Right renal pelvis (tissue), 4 donors: Measurements from ENCODE around the gene PRDM5. TPM values are rescaled to one million over a fixed set of nuclear protein-coding genes. Genes with fewer than 3 reads are reported as not detected.
A peak's percentile ranks its signal among the peaks of the same experiment; 100 is the strongest.

Source experiments
- DNase-seq, 4 donors: peaks; one replicate each; pipeline ENCODE4 v3.0.0-alpha.2; 2013; ENCODE audit warnings: low read depth in 4 of 4, low spot score in 3 of 4, missing footprints in 1 of 4
- polyA plus RNA-seq, 4 donors: library from polyadenylated mRNA; unstranded; fragments of 120-200 nt; gene quantifications; one replicate each; pipeline ENCODE4 v1.2.1, GENCODE V29; 2013; ENCODE audit not compliant: insufficient read length in 4 of 4

Gene PRDM5
- polyA plus RNA-seq, 4 donors: 14.2 to 17.9 (median 16.2) TPM

DNA sequence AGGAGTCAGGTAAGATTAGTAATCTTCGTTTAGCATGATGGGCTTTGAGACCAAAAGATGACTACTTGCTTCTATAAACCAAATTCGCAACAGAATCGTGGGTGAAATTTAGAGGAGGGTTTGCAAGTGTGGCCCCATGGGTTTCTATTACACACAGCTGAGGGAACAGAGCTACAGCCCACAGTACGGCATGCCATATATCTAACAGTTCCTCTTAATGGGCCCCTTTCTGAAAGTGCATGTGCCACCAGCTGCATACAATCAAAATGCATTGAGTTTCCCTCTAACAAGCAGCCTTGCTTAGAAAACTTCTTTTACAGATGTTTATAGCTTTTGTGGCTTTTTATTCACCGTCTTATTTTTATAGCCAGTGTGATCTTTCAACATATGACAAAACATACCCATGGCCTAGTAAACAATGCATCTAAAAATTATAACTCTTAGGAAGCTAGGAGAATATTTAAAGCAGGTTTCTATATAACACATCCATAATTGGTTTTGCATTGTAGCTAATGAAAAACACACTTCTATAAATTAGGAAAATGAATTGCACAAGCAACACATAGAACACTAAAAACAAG, 202.1 kb downstream of the PRDM5 start:
- no peak for DNase-seq

DNA sequence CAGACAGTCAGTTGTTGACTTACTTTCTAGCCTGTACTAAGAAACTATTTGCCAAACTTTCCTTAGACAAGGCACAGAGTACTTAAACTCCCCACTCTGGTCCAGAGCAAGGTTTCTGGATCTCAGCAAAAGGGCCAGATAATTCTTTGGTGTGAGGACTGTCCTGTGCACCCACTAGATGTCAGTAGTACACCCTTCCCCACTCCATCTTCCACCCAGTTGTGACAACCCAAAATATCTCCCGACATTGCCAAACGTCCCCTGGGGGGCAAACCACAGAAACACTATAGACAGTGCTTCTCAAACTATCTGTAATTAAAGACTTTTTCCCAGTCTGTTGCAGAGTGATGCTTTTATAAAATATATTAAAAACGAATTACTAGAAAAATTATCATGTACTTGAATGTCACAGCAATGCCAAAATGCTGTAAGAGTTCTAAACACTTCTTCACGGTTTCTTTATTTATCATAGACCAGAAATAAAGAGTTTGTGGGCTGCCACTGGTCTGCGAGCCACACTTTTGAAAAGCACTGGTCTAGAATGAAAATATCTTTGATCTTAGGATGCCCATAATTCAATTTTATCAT, 203.5 kb downstream of the PRDM5 start:
- DNase-seq: peak in 1 of 4 donors; percentile 18

DNA sequence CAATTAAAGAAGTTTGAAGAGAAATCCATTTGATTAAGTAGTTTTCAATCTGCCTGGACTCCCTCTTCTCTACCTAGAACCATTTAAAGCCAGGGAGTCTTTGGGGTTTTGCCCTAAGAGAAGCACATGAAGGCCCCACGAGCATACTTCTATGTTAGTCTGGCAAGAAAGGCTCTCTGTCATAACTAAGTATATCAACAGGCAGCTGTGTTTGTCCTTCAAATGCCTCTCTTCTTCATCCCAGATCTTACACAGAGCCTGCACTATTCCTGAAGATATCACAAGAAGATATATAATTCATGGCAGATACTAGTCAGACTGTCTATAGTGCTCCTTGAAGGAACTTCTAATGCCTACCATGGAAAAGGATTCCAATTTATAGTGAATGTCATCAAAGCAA, 206.2 kb downstream of the PRDM5 start:
- no peak for DNase-seq

DNA sequence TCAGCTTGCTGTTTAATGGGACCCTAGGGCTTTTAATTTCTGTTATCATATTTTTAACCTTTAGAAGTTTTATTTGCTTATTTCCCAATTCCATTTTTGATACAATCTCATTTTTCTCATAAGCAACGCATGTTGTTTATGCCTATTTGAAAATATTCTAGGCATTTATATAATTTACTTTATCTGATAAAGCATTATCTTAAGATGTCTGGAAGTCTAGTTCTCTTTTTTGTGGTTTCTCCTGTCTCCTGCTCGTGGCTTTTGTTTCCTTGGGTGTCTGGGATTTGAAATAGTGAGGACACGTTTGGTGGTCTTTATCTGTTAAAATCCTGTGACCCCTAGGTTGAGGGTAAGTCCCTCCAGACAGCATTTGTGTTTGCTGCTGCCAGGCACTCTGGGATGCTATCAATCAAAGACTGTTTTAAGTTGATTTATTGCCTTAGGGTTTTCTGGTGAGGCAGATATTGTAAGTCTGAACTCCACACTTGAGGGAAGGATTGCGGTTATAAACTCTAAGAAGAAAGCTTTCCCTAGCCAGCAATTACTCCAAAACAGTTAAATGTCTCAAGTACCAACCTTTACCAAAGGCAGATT, 208.0 kb downstream of the PRDM5 start:
- no peak for DNase-seq

DNA sequence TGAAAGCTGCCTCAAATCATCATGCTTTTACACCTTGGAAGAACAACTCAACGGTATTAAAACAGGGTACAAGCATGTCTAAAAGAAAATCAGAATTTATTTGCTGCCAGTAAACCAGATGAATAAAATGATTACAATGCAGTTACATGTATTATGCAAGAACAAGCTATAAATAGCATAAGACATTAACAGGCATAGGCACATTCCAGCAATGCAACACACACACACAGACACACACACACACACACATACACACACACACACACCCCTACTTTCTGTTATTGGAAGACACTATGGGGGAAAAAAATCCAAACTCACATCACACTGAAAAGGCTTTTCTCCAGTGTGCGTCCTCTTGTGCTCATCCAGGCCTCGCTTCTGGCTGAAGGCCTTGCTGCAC, 212.5 kb downstream of the PRDM5 start:
- no peak for DNase-seq

DNA sequence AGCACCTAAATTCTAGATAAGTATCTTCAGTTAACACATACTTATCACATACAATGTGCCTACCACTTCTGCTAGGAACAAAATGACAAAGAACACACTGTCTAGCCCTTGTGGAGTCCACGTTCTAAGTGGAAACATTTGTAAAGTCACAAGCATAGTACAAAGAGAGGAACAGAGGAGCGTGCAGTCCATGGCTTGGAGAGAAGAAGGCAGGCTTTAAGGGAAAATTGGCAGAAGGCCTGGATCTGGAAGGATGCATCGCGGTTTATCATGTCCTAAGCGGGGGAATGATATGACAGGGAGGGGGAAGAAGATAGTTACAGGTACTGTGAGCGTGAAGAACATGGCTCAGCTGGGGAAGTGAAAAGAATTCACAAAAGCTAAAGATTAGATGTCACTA, 218.0 kb downstream of the PRDM5 start:
- no peak for DNase-seq

DNA sequence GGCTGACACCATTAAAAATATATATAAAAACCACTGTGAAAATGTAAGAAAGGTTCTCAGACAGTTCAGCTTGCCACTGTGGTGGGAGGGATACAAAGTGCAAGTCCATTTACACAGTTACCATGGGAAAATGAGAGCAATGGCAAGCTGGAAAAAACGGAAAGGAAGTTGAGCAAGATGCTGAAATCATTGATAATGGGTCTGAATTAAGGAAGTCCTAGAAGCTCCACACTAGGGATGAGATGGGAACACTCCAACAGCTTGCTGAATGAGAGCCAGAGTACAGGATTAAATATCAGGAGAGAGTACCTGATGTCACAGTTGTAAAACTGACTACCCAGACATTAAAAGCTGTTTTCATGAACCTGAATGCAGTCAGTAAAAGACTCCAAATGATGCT, 218.6 kb downstream of the PRDM5 start:
- no peak for DNase-seq

DNA sequence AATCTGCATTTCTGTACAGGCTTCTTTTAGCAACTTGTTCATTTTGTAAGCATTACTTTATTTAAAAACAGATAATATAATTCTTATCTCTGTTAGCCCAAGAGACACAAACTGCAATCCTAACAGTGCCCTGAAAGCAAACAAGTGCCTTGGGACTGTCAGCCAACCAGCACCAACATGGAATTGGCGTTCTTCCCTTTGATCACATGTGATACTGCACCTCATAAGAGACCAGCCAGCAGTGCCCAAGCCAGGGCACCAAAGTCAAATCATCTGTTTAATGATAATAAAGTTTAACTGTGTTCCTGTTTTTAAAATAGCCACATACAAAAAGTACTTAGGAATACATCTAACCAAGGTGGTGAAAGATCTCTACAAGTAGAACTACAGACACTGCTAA, 223.2 kb downstream of the PRDM5 start:
- DNase-seq: no peak

DNA sequence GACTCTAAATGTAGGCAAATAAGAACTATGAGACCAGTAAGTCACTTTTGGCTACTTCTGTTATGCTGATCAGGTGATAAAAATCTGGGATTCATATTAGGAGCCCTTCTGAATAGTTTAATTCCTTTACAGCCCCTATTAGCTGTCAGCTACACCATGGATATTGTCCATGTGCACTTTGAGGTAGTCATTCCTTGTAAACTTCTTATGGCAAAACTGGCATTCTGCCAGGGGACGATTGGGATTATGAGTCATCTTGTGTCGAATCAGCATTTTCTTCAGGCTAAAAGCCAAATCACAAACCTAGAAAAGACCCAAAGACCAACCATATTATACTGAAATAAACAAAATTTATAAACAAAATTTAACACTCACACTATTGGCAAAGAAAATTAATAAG, 227.6 kb downstream of the PRDM5 start:
- no peak for DNase-seq

DNA sequence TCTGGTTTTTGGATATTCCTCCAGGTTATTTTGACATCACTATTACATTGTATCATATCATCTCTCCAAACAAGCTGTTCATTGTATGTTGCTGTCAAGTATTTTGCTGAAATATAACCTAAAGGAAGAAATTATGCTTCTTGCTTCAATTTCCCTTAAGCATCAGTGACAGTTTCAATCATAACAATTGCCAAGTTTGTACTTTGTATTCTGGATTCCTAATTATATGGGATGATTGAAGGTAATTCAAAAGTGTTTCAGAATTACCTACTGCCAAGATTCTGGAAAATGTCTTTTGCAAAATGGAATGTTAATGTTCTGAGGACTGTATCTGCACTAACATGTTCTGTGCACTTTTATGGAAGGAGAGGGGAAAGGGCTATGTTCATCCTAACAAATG, 228.7 kb downstream of the PRDM5 start:
- no peak for DNase-seq

DNA sequence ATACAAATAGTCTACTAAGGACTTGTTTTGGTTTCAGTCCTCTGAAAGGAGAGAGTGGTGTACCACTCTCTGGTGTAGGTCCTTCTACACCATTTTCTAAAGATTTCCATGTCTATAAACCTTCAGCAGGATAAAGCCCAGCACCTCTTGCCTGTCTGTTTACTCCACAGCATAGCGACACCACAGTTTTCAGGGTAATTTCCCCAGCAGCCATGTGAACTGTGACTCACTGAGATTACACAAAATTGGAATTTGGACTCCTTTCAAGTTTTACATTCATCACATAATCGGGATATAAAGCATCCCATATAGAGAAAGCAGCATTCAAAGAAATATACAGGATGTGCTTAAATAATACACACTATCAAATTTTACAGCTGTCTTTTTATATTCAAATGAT, 229.6 kb downstream of the PRDM5 start:
- no peak for DNase-seq

DNA sequence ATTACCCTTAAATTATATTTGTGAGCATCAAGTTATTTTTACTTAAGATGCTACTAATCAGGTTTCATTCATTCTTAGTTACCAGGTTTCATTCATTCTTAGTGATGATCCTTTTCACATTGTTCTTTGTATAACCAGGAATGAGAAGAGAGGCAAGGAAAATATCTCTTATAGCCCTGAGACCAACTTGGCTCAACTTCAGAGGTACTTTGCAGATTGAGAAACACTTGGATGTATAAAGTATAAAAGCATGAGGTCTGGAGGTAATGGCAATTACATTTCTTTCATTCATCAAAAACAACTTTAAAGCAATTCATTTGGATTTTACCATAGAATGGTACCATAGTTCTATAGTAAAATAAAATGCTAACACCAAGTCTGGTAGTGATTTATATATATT, 231.0 kb downstream of the PRDM5 start:
- no peak for DNase-seq

DNA sequence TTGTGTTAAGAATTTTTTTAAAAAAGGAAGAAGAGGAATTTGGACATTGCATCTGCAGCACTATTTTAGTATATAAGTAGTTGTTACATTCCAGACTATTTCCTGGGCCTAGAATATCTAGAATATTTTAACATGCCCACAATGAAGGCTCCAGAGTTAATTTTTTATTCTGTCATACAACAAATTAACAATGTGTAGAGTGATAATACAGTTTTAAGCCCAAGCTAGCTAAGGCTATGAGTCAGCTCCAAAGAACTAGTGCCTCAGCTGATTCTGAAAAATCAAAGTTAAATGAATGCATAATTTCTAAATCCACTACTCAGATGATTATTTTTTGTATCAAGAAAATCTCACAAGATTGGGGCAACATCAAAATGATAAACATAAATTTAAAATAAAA, 231.4 kb downstream of the PRDM5 start:
- no peak for DNase-seq

DNA sequence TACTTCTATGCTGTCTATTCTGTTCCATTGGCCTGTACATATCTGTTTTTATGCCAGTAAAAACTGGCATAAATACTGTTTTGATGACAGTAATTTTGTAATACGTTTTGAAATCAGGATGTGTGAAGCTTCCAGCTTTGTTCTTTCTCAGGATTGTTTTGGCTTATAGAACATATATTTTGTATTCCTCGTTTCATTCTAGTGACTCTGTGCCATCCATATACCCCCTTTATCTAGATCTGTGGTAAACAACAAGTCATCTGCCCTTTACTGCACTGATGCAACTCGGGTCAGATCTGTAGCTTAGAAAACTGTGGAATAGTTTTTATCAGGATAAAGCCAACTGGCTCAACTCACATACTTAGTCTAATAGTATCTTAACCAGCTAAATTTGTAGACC, 233.7 kb downstream of the PRDM5 start:
- no peak for DNase-seq

DNA sequence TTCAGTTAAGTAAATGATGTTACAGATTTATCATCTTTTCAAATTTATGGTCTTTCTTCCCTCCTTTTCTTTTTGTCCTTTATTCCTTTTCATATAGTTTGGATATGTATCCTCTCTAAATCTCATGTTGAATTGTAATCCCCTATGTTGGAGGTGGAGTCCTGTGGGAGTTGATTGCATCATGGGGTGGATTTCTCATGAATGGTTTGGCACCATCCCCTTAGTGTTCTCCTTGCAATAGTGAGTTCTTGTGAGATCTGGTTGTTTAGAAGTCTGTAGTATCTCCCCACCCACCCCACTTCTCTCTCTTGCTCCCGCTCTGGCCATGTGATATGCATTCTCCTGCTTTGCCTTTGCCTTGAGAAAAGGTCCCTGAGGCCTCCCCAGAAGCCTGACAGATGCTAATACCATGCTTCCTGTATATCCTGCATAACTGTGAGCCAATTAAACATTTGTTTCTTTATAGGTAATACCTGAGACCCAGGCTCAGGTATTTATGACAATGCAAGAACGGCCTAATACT, 236.7 kb downstream of the PRDM5 start:
- DNase-seq: no peak

DNA sequence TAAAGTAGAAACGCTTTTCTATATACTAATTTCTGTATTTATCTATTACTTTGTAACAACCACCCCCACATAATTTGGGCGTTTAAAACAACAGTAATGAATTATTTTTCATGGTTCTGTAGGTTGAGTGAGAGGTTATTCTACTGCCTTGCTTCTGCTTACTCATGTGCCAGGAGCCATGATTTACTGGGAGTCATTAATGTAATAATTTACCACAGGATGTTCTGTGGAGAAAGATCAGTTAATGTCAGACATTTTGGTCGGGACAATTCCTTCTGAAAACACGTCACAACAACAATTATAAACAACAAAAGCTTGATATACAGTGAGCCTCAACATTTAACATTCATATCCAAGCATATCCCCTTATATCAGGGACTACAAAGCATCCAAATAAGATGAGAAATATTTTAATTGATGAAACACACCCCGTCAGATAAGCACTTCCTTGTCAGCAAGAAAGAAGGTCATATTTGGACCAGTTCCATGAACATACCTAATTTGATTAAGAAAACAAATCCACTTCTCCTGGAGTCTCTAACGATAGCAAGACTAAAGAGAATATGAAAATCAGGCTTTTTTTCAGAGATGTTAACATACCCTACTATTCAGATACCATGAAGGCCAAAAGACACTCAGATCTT, 238.5 kb downstream of the PRDM5 start:
- peak in 2 of 4 donors; percentile 12 to 23 for DNase-seq

DNA sequence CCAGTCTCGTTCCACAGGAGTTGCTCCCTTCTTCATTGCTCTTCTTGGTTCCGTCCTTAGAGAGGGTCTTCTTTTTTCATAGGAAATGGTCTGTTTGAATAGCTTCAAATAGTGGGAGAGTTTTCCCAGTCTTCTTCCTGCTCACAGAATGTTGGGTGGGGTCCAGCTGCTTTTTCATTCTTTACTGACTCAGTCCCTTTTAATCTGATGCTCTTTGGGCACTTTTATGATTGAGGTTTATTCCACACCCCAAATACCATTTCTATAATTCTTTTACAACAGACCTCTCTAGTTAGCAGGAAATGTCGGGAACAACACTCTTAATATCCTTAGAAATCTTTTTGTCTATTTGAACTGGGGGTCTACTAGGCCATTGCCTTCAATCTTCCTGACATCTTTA, 239.5 kb downstream of the PRDM5 start:
- DNase-seq: no peak

DNA sequence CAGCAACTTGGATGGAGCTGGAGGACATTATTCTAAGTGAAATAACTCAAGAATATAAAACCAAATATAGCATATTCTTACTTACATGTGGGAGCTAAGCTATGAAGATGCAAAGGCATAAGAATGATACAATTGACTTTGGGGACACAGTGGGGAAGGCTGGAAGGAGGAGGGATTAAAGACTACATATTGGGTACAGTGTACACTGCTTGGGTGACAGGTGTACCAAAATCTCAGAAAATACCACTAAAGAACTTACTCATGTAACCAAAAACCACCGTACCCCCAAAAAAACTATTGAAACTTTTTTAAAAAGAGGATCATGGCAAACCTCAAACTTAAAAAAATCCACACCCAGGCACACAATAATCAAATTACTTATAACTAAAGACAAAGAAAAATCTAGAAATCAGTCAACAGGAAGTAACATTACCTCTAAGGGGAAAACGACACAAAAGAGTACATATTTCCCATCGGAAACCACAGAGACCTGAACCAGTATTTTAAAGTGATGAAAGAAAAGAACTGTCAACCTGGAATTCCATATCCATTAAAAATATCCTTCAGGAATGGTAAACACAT, 241.8 kb downstream of the PRDM5 start:
- no peak for DNase-seq

DNA sequence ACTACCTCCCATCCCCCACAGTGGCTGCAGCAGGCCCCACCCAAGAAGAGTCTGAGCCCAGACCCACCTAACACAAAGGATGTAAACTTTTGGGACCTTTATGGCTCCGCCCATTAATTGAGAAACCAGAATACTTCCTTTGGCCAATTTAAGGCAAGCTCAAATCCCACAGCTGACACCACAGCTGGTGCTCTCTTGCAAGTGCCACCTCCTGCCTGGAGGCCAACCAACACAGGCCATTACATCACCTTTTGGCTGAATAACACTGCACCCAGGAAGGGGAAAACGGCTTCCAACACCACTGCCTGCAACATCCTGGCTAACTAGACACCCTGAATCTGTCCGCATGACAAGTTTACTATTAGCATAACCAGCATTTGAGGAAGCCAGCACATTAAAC, 248.8 kb downstream of the PRDM5 start:
- DNase-seq: no peak

DNA sequence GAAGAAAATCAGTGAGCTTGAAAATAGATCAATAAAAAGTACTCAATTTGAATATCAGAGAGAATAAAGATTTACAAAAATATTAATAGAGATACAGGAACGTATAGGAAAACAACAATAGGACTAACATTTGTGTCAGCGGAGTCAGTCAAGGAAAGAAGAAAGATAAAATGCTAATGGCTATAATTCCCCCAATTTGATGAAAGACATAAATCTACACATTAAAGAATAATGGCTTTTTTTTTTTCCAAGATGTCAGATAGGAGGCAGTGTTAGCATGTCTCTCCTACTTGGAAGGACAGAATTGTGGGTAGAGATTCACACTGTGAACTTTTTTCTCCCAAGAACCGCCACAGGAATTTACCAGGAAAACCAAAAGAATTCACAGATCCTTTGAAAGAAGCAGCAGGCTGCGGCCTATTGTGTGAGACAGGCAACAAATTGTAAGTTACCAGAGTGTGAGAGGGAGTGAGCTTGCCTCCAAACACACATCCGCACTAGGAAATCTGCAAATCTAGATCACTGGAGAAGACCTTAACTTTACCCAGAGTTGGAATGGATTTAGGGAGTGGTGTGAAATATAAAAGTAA, 249.9 kb downstream of the PRDM5 start:
- no peak for DNase-seq

DNA sequence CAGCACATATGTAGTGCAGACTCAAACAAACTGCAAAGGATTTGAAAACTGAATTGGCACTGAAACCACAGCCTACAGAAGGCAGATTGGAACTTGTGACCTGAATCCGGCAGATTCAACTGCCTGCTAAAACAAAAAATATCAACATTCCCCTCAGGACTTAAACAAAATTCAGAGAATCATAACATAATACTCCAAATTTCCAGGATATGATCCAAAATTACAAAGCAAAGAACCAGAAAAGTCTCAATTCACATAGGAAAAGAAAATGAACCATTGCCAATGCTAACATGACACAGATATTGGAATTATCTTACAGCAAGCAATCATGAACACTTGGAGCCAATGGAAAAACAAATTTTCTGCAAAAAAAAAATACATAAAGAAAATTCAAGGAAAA, 250.4 kb downstream of the PRDM5 start:
- no peak for DNase-seq
